ENCODE results near the gene CREG2.

DNA sequence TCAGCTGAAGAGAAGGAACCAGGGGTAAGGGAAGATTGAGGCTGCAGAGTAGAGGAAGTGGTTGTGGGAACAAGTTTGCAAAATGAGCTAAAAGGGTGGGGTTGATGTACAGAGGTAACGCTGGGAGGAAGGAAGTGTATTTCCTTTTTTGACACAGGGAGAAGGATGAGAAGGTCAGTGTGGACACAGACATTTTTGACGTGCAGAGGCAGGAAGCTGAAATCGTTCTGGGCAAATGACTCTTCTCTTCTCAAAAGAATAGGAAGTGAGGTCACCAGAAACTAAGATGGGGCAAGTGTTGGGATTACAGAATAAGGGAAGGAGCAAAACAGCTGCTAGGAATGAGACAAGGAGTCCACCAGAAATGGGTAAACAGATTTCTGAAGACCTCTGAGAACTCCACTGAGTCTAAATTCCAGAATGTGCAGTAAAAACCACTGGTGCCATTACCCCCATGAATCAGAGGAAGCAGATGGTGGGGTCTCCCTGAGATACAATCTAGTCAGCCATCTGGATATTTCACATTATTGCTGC lies 58.8 kb downstream of the CREG2 start:
- TF ChIP-seq POLR2AphosphoS5 (IDR thresholded peaks at IDR 0.05; ENCODE audit: low read depth, low read length), result no peak
- TF ChIP-seq, protein P1, sequence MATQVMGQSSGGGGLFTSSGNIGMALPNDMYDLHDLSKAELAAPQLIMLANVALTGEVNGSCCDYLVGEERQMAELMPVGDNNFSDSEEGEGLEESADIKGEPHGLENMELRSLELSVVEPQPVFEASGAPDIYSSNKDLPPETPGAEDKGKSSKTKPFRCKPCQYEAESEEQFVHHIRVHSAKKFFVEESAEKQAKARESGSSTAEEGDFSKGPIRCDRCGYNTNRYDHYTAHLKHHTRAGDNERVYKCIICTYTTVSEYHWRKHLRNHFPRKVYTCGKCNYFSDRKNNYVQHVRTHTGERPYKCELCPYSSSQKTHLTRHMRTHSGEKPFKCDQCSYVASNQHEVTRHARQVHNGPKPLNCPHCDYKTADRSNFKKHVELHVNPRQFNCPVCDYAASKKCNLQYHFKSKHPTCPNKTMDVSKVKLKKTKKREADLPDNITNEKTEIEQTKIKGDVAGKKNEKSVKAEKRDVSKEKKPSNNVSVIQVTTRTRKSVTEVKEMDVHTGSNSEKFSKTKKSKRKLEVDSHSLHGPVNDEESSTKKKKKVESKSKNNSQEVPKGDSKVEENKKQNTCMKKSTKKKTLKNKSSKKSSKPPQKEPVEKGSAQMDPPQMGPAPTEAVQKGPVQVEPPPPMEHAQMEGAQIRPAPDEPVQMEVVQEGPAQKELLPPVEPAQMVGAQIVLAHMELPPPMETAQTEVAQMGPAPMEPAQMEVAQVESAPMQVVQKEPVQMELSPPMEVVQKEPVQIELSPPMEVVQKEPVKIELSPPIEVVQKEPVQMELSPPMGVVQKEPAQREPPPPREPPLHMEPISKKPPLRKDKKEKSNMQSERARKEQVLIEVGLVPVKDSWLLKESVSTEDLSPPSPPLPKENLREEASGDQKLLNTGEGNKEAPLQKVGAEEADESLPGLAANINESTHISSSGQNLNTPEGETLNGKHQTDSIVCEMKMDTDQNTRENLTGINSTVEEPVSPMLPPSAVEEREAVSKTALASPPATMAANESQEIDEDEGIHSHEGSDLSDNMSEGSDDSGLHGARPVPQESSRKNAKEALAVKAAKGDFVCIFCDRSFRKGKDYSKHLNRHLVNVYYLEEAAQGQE (IDR thresholded peaks at IDR 0.05; ENCODE audit: insufficient read depth in 1 of 2, low read depth in 2 of 2, low read length in 1 of 2), result no peak
- TF ChIP-seq, protein P2, sequence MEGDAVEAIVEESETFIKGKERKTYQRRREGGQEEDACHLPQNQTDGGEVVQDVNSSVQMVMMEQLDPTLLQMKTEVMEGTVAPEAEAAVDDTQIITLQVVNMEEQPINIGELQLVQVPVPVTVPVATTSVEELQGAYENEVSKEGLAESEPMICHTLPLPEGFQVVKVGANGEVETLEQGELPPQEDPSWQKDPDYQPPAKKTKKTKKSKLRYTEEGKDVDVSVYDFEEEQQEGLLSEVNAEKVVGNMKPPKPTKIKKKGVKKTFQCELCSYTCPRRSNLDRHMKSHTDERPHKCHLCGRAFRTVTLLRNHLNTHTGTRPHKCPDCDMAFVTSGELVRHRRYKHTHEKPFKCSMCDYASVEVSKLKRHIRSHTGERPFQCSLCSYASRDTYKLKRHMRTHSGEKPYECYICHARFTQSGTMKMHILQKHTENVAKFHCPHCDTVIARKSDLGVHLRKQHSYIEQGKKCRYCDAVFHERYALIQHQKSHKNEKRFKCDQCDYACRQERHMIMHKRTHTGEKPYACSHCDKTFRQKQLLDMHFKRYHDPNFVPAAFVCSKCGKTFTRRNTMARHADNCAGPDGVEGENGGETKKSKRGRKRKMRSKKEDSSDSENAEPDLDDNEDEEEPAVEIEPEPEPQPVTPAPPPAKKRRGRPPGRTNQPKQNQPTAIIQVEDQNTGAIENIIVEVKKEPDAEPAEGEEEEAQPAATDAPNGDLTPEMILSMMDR (IDR thresholded peaks at IDR 0.05), result no peak
- TF ChIP-seq SIN3A (IDR thresholded peaks at IDR 0.05; ENCODE audit: borderline replicate concordance, insufficient read depth, low read depth, low read length), result no peak
